ENCODE data around the gene OR9A2.

OR9A2 gene

DNA sequence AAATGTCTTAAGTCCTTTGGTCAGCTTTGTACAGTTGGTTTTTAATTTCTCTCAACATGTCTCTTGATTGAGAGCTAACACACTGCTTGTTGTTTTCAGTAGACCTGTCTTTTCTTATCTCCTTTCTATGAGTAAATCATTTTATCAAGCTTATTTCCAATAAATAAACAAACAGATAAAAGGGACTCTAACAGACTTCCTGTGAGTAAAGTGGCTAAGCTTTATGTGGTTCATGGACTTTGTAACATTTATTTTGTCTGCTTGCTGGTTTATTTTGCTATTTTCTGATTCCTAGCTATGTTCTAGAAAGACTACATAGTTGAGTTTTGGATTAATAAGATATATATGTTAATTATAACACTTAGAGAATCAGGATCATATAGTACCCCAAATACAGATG is 27.1 kb downstream of the OR9A2 start:
- Histone ChIP-seq H3K36me3 (ENCODE audit: control insufficient read depth in 1 of 2, insufficient read depth in 2 of 2, low read length in 2 of 2) (no peaks in the 10 kb centered on the region), H3K4me1 (ENCODE audit: control insufficient read depth in 1 of 2, insufficient read depth in 2 of 2, low read length in 2 of 2) (no peaks in the 10 kb centered on the region), H2BK5ac (ENCODE audit: low read depth, low read length, poor library complexity) (no peak overlapping the region), H3K9ac (ENCODE audit: low read length) (no peak overlapping the region), H2BK120ac (ENCODE audit: insufficient read depth, low read length, poor library complexity) (no peak overlapping the region), H3K4me2 (ENCODE audit: low read length) (no peak overlapping the region), H3K4me3 (ENCODE audit: low read depth, low read length) (no peak overlapping the region), H4K12ac (ENCODE audit: low read depth, low read length) (no peak overlapping the region), H3K27ac (ENCODE audit: low read depth, low read length) (no peak overlapping the region), H3K27me3 (ENCODE audit: insufficient read depth, low read length) (no peaks in the 10 kb centered on the region), H3K9me3 (ENCODE audit: insufficient read depth, low read depth, low read length) (no peaks in the 10 kb centered on the region), H3K4ac (ENCODE audit: low read depth, low read length) (no peak overlapping the region), H2AFZ (ENCODE audit: insufficient read depth, low read length, poor library complexity) (no peak overlapping the region), H4K91ac (ENCODE audit: low read depth, low read length) (no peak overlapping the region), H2BK12ac (ENCODE audit: low read length) (no peak overlapping the region), H3K18ac (ENCODE audit: low read length) (no peak overlapping the region), H3K79me2 (ENCODE audit: control insufficient read depth, insufficient read depth, low read length, poor library complexity) (no peaks in the 10 kb centered on the region), H3K23ac (ENCODE audit: low read length) (no peak overlapping the region), H2AK5ac (ENCODE audit: low read length) (no peak overlapping the region), H3K14ac (ENCODE audit: low read length) (no peak overlapping the region), H4K8ac (ENCODE audit: low read depth, low read length) (no peak overlapping the region), H3K79me1 (ENCODE audit: low read length) (no peaks in the 10 kb centered on the region)
- no peak for DNase-seq

- H2AFZ ChIP-seq (ENCODE audit: insufficient read depth, low read length, poor library complexity), result no peak overlapping the region
- no peak overlapping the region for H2BK5ac ChIP-seq (ENCODE audit: low read depth, low read length, poor library complexity)
- no peak overlapping the region for H3K18ac ChIP-seq (ENCODE audit: low read length)
- no peak overlapping the region for H3K27ac ChIP-seq (ENCODE audit: low read depth, low read length)
- WGBS (ENCODE audit: extremely low coverage, insufficient coverage, insufficient read length), result no CpG with 5 or more reads among the region's 6 CpGs
- H3K4me3 ChIP-seq (ENCODE audit: low read depth, low read length), result no peak overlapping the region
- no peaks in the 10 kb centered on the region for H3K36me3 ChIP-seq (ENCODE audit: control insufficient read depth in 1 of 2, insufficient read depth in 2 of 2, low read length in 2 of 2)
- no peak overlapping the region for H4K12ac ChIP-seq (ENCODE audit: low read depth, low read length)
- H4K8ac ChIP-seq (ENCODE audit: low read depth, low read length), result no peak overlapping the region
- H2BK120ac ChIP-seq (ENCODE audit: insufficient read depth, low read length, poor library complexity), result no peak overlapping the region
- no peak overlapping the region for H3K14ac ChIP-seq (ENCODE audit: low read length)
- no peak overlapping the region for H3K4me2 ChIP-seq (ENCODE audit: low read length)
- H3K4ac ChIP-seq (ENCODE audit: low read depth, low read length), result no peak overlapping the region
- no peak overlapping the region for H3K23ac ChIP-seq (ENCODE audit: low read length)
- no peak overlapping the region for H2BK12ac ChIP-seq (ENCODE audit: low read length)
- H3K9me3 ChIP-seq (ENCODE audit: insufficient read depth, low read depth, low read length), result no peaks in the 10 kb centered on the region
- no peak overlapping the region for H3K9ac ChIP-seq (ENCODE audit: low read length)
- no peak overlapping the region for H4K91ac ChIP-seq (ENCODE audit: low read depth, low read length)
- no peaks in the 10 kb centered on the region for H3K27me3 ChIP-seq (ENCODE audit: insufficient read depth, low read length)
- no peaks in the 10 kb centered on the region for H3K79me2 ChIP-seq (ENCODE audit: control insufficient read depth, insufficient read depth, low read length, poor library complexity)
- no peaks in the 10 kb centered on the region for H3K4me1 ChIP-seq (ENCODE audit: control insufficient read depth in 1 of 2, insufficient read depth in 2 of 2, low read length in 2 of 2)
- H3K79me1 ChIP-seq (ENCODE audit: low read length), result no peaks in the 10 kb centered on the region
- no peak for DNase-seq
- H2AK5ac ChIP-seq (ENCODE audit: low read length), result no peak overlapping the region
Measured at GRCh38 chr7:142998966-142999365, 28.0 kb downstream of the OR9A2 start.

- no peak overlapping the region for H3K4me2 ChIP-seq (ENCODE audit: low read length)
- H3K4ac ChIP-seq (ENCODE audit: low read depth, low read length), result no peak overlapping the region
- no peaks in the 10 kb centered on the region for H3K9me3 ChIP-seq (ENCODE audit: insufficient read depth, low read depth, low read length)
- no peak overlapping the region for H2AK5ac ChIP-seq (ENCODE audit: low read length)
- H3K36me3 ChIP-seq (ENCODE audit: control insufficient read depth in 1 of 2, insufficient read depth in 2 of 2, low read length in 2 of 2), result no peaks in the 10 kb centered on the region
- no peak overlapping the region for H4K8ac ChIP-seq (ENCODE audit: low read depth, low read length)
- H3K9ac ChIP-seq (ENCODE audit: low read length), result no peak overlapping the region
- H3K4me3 ChIP-seq (ENCODE audit: low read depth, low read length), result no peak overlapping the region
- H2BK5ac ChIP-seq (ENCODE audit: low read depth, low read length, poor library complexity), result no peak overlapping the region
- no peak overlapping the region for H3K27ac ChIP-seq (ENCODE audit: low read depth, low read length)
- no peak overlapping the region for H3K18ac ChIP-seq (ENCODE audit: low read length)
- DNase-seq, result no peak
- H2AFZ ChIP-seq (ENCODE audit: insufficient read depth, low read length, poor library complexity), result no peak overlapping the region
- H3K23ac ChIP-seq (ENCODE audit: low read length), result peak overlapping the region; percentile 53
- H3K79me1 ChIP-seq (ENCODE audit: low read length), result no peaks in the 10 kb centered on the region
- no peak overlapping the region for H2BK12ac ChIP-seq (ENCODE audit: low read length)
- H4K91ac ChIP-seq (ENCODE audit: low read depth, low read length), result no peak overlapping the region
- WGBS (ENCODE audit: extremely low coverage, insufficient coverage, insufficient read length), result no CpG with 5 or more reads among the region's 4 CpGs
- H4K12ac ChIP-seq (ENCODE audit: low read depth, low read length), result no peak overlapping the region
- no peaks in the 10 kb centered on the region for H3K27me3 ChIP-seq (ENCODE audit: insufficient read depth, low read length)
- no peak overlapping the region for H2BK120ac ChIP-seq (ENCODE audit: insufficient read depth, low read length, poor library complexity)
- no peak overlapping the region for H3K14ac ChIP-seq (ENCODE audit: low read length)
- H3K4me1 ChIP-seq (ENCODE audit: control insufficient read depth in 1 of 2, insufficient read depth in 2 of 2, low read length in 2 of 2), result no peaks in the 10 kb centered on the region
- no peaks in the 10 kb centered on the region for H3K79me2 ChIP-seq (ENCODE audit: control insufficient read depth, insufficient read depth, low read length, poor library complexity)
Measured at GRCh38 chr7:142997456-142997989, 29.4 kb downstream of the OR9A2 start.

GRCh38 chr7:142992427-142992826 is 34.5 kb downstream of the OR9A2 start:
- no peak overlapping the region for H3K4me2 ChIP-seq (ENCODE audit: low read length)
- no peak for DNase-seq
- no peak overlapping the region for H4K8ac ChIP-seq (ENCODE audit: low read depth, low read length)
- no peaks in the 10 kb centered on the region for H3K27me3 ChIP-seq (ENCODE audit: insufficient read depth, low read length)
- no peak overlapping the region for H4K12ac ChIP-seq (ENCODE audit: low read depth, low read length)
- H3K4me3 ChIP-seq (ENCODE audit: low read depth, low read length), result no peak overlapping the region
- no peak overlapping the region for H2AK5ac ChIP-seq (ENCODE audit: low read length)
- H3K23ac ChIP-seq (ENCODE audit: low read length), result no peak overlapping the region
- no peak overlapping the region for H2BK12ac ChIP-seq (ENCODE audit: low read length)
- H3K9me3 ChIP-seq (ENCODE audit: insufficient read depth, low read depth, low read length), result no peaks in the 10 kb centered on the region
- H3K4ac ChIP-seq (ENCODE audit: low read depth, low read length), result no peak overlapping the region
- WGBS (ENCODE audit: extremely low coverage, insufficient coverage, insufficient read length), result no CpG with 5 or more reads among the region's 3 CpGs
- no peak overlapping the region for H3K14ac ChIP-seq (ENCODE audit: low read length)
- no peak overlapping the region for H4K91ac ChIP-seq (ENCODE audit: low read depth, low read length)
- H3K27ac ChIP-seq (ENCODE audit: low read depth, low read length), result no peak overlapping the region
- H3K18ac ChIP-seq (ENCODE audit: low read length), result no peak overlapping the region
- no peak overlapping the region for H2BK5ac ChIP-seq (ENCODE audit: low read depth, low read length, poor library complexity)
- H2BK120ac ChIP-seq (ENCODE audit: insufficient read depth, low read length, poor library complexity), result no peak overlapping the region
- H2AFZ ChIP-seq (ENCODE audit: insufficient read depth, low read length, poor library complexity), result no peak overlapping the region
- no peak overlapping the region for H3K9ac ChIP-seq (ENCODE audit: low read length)
- H3K4me1 ChIP-seq (ENCODE audit: control insufficient read depth in 1 of 2, insufficient read depth in 2 of 2, low read length in 2 of 2), result no peaks in the 10 kb centered on the region
- no peaks in the 10 kb centered on the region for H3K36me3 ChIP-seq (ENCODE audit: control insufficient read depth in 1 of 2, insufficient read depth in 2 of 2, low read length in 2 of 2)
- no peaks in the 10 kb centered on the region for H3K79me1 ChIP-seq (ENCODE audit: low read length)
- no peaks in the 10 kb centered on the region for H3K79me2 ChIP-seq (ENCODE audit: control insufficient read depth, insufficient read depth, low read length, poor library complexity)

Data from trophoblast cell (in vitro differentiated cells and primary cell).